IMR-90 (cell line): Measurements from ENCODE around the gene FBLN1. TPM values are rescaled to one million over a fixed set of nuclear protein-coding genes. Genes with fewer than 3 reads are reported as not detected.

Experiments used
- ATAC-seq: fragments of 200-7000 bp; cut with Tn5 transposase; 2 replicates; pipeline ENCODE4 v1.9.1; 2020; ENCODE audit warnings: low read depth, mild to moderate bottlenecking, moderate library complexity
- BruUV-seq: library from RNA; stranded (reverse); fragments of 400-500 nt; replicated peaks from 2 replicates; lab custom pipeline; 2021; lab: Mats Ljungman, UMichigan
- CTCF ChIA-PET: fragments of 300-600 bp; formaldehyde crosslinking; extraction: SDS; loops from one replicate; lab custom pipeline; 2021; ENCODE audit warnings: antibody characterized with exemption; lab: Yijun Ruan, JAX
- POLR2A ChIA-PET: fragments of 300-600 bp; sonication (Branson Sonifier 250); formaldehyde crosslinking; loops from one replicate; lab custom pipeline; 2022; ENCODE audit warnings: antibody characterized with exemption; ENCODE audit not compliant: unreplicated experiment; lab: Charles Lee
- DNase-seq: peaks from one replicate; pipeline ENCODE4 v3.0.0; 2013
- H2AFZ ChIP-seq: replicated peaks from 2 replicates; pipeline ENCODE3; 2013; ENCODE audit warnings: low read length, mild to moderate bottlenecking; ENCODE audit not compliant: poor library complexity
- H2AK5ac ChIP-seq: 2 replicates; pipeline ENCODE4 v1.6.1; 2013; ENCODE audit warnings: low read depth, low read length, inconsistent platforms
- H2AK9ac ChIP-seq: replicated peaks from 2 replicates; pipeline ENCODE3; 2013; ENCODE audit warnings: mild to moderate bottlenecking, low read depth, low read length, moderate library complexity; ENCODE audit not compliant: poor library complexity
- H2BK120ac ChIP-seq: 2 replicates; pipeline ENCODE4 v1.6.1; 2013; ENCODE audit warnings: low read depth, low read length, inconsistent platforms
- H2BK15ac ChIP-seq: 3 replicates; pipeline ENCODE4 v1.6.1; 2013; ENCODE audit warnings: low read depth, low read length, inconsistent platforms
- H2BK20ac ChIP-seq: 2 replicates; pipeline ENCODE4 v1.6.1; 2013; ENCODE audit warnings: low read depth, mild to moderate bottlenecking, inconsistent platforms, low read length, moderate library complexity
- H2BK5ac ChIP-seq: 2 replicates; pipeline ENCODE4 v1.6.1; 2013; ENCODE audit warnings: mild to moderate bottlenecking, low read depth, low read length, inconsistent platforms; ENCODE audit not compliant: poor library complexity, severe bottlenecking
- H3K14ac ChIP-seq: replicated peaks from 2 replicates; pipeline ENCODE4 v1.6.1; 2013; ENCODE audit warnings: low read depth, low read length, inconsistent platforms
- H3K18ac ChIP-seq: 2 replicates; pipeline ENCODE4 v1.6.1; 2013; ENCODE audit warnings: low read depth, low read length, control low read depth
- H3K23ac ChIP-seq: 2 replicates; pipeline ENCODE4 v1.6.1; 2013; ENCODE audit warnings: low read depth, low read length, inconsistent platforms
- H3K27ac ChIP-seq: 2 replicates; pipeline ENCODE4 v1.5.1; 2013; ENCODE audit warnings: mild to moderate bottlenecking, control low read depth, low read length; ENCODE audit not compliant: insufficient read depth
- H3K27me3 ChIP-seq: 2 replicates; pipeline ENCODE4 v1.6.1; 2013; ENCODE audit warnings: low read length; ENCODE audit not compliant: control insufficient read depth, insufficient read depth
- H3K36me3 ChIP-seq: 2 replicates; pipeline ENCODE4 v1.6.1; 2013; ENCODE audit warnings: low read length, mixed read lengths; ENCODE audit not compliant: control insufficient read depth, insufficient read depth
- H3K4ac ChIP-seq: 2 replicates; pipeline ENCODE4 v1.6.1; 2013; ENCODE audit warnings: low read depth, low read length, inconsistent platforms
- H3K4me1 ChIP-seq: 2 replicates; pipeline ENCODE4 v1.6.1; 2013; ENCODE audit warnings: low read length, mixed read lengths; ENCODE audit not compliant: control insufficient read depth, insufficient read depth
- H3K4me2 ChIP-seq: 2 replicates; pipeline ENCODE4 v1.6.1; 2013; ENCODE audit warnings: low read depth, mild to moderate bottlenecking, control low read depth, low read length, moderate library complexity
- H3K4me3 ChIP-seq: 2 replicates; pipeline ENCODE4 v1.5.1; 2013; ENCODE audit warnings: low read depth, mild to moderate bottlenecking, control low read depth, low read length, moderate library complexity; ENCODE audit not compliant: insufficient read depth
- H3K56ac ChIP-seq: 2 replicates; pipeline ENCODE4 v1.6.1; 2013; ENCODE audit warnings: low read length, inconsistent platforms; ENCODE audit not compliant: insufficient read depth; ENCODE audit errors: extremely low read depth
- H3K79me1 ChIP-seq, 2 experiments: 2 replicates each; pipeline ENCODE4 v1.6.1; 2013; ENCODE audit warnings: low read length in 2 of 2, inconsistent platforms in 1 of 2, low read depth in 1 of 2
- H3K9ac ChIP-seq: 2 replicates; pipeline ENCODE4 v1.6.1; 2013; ENCODE audit warnings: low read depth, low read length, control low read depth
- H3K9me1 ChIP-seq: 2 replicates; pipeline ENCODE4 v1.6.1; 2013; ENCODE audit warnings: low read length, inconsistent platforms; ENCODE audit not compliant: insufficient read depth
- H3K9me3 ChIP-seq: 2 replicates; pipeline ENCODE4 v1.6.1; 2013; ENCODE audit warnings: low read length; ENCODE audit not compliant: control insufficient read depth, insufficient read depth
- H4K20me1 ChIP-seq: 2 replicates; pipeline ENCODE4 v1.6.1; 2013; ENCODE audit warnings: low read length, inconsistent platforms; ENCODE audit not compliant: insufficient read depth
- H4K5ac ChIP-seq: 2 replicates; pipeline ENCODE4 v1.6.1; 2013; ENCODE audit warnings: mild to moderate bottlenecking, low read depth, low read length, control low read depth
- H4K8ac ChIP-seq, 2 experiments: 2 replicates each; pipeline ENCODE4 v1.6.1; 2013; ENCODE audit warnings: low read depth in 2 of 2, low read length in 2 of 2, control low read depth in 1 of 2, inconsistent platforms in 1 of 2
- H4K91ac ChIP-seq: 2 replicates; pipeline ENCODE4 v1.6.1; 2013; ENCODE audit warnings: low read depth, low read length, inconsistent platforms; ENCODE audit not compliant: insufficient read depth
- FOS ChIP-seq: fragments of 150-350 bp; IDR thresholded peaks from 2 replicates; pipeline ENCODE4 v1.6.1; 2016; ENCODE audit warnings: low read depth, low read length
- MAFK ChIP-seq: IDR thresholded peaks from 2 replicates; pipeline ENCODE4 v1.6.1; 2012; ENCODE audit warnings: low read depth, low read length, improper control_type of control experiment
- MXI1 ChIP-seq: IDR thresholded peaks from 2 replicates; pipeline ENCODE4 v1.6.1; 2012; ENCODE audit warnings: low read depth, mild to moderate bottlenecking, low read length, moderate library complexity, borderline replicate concordance
- NFE2L2 ChIP-seq: fragments of 150-350 bp; IDR thresholded peaks from 2 replicates; pipeline ENCODE4 v1.6.1; 2016; ENCODE audit warnings: low read depth, mild to moderate bottlenecking, low read length
- RAD21 ChIP-seq: IDR thresholded peaks from 2 replicates; pipeline ENCODE4 v1.6.1; 2012; ENCODE audit warnings: low read length, improper control_type of control experiment
- RCOR1 ChIP-seq: IDR thresholded peaks from 2 replicates; pipeline ENCODE4 v1.6.1; 2012; ENCODE audit warnings: mild to moderate bottlenecking, low read length, improper control_type of control experiment; ENCODE audit not compliant: insufficient replicate concordance
- SMC3 ChIP-seq: fragments of 150-350 bp; IDR thresholded peaks from 2 replicates; pipeline ENCODE4 v1.6.1; 2016; ENCODE audit warnings: low read depth, mild to moderate bottlenecking, antibody characterized with exemption, low read length, moderate library complexity
- WGBS, 2 experiments: methylation state at CpG; one replicate each; pipeline versions ENCODE4 v1.1.5 to v1.1.7; 2013; ENCODE audit warnings: missing lambda C conversion rate in 2 of 2; ENCODE audit not compliant: insufficient read length in 1 of 2; ENCODE audit errors: extremely low coverage in 2 of 2; 5-methylcytosine and 5-hydroxymethylcytosine counted together
- dilution Hi-C: fragments of 300-500 bp; cut with HindIII; formaldehyde crosslinking; loops from one replicate; pipeline ENCODE4 v1.14.3; 2018; ENCODE audit warnings: low sequenced_read_pairs; ENCODE audit not compliant: unreplicated experiment
- in situ Hi-C: fragments of 300-500 bp; cut with MboI; formaldehyde crosslinking; loops from 3 replicates; pipeline ENCODE4 v1.14.3; 2019; ENCODE audit warnings: low sequenced_read_pairs, inconsistent platforms, mixed read lengths
- intact Hi-C: fragments of 100-400 bp; cut with micrococcal nuclease; formaldehyde crosslinking; loops from 2 replicates; pipeline ENCODE4 v1.10.0; 2022
- polyA plus RNA-seq, 3 experiments: library from polyadenylated mRNA; depleted of rRNA; stranded (reverse); fragments of >200 nt; gene quantifications; 2 replicates each; pipeline ENCODE4 v1.2.3, GENCODE V29; 2012; ENCODE audit warnings: low replicate concordance in 1 of 3
- total RNA-seq: library from RNA; depleted of rRNA; stranded (reverse); fragments of >200 nt; gene quantifications from 2 replicates; pipeline ENCODE4 v1.2.3, GENCODE V29; 2012
- TF ChIP-seq, protein P1 (sequence below): conservative IDR thresholded peaks from 2 replicates; pipeline ENCODE4 v1.5.1; 2012; ENCODE audit warnings: mild to moderate bottlenecking, low read depth, low read length, improper control_type of control experiment

The FBLN1 gene
- total and polyA plus RNA-seq, 2 of the 4 experiments (the other 2 are of a cell fraction), result 11.3 to 87.9 TPM

DNA sequence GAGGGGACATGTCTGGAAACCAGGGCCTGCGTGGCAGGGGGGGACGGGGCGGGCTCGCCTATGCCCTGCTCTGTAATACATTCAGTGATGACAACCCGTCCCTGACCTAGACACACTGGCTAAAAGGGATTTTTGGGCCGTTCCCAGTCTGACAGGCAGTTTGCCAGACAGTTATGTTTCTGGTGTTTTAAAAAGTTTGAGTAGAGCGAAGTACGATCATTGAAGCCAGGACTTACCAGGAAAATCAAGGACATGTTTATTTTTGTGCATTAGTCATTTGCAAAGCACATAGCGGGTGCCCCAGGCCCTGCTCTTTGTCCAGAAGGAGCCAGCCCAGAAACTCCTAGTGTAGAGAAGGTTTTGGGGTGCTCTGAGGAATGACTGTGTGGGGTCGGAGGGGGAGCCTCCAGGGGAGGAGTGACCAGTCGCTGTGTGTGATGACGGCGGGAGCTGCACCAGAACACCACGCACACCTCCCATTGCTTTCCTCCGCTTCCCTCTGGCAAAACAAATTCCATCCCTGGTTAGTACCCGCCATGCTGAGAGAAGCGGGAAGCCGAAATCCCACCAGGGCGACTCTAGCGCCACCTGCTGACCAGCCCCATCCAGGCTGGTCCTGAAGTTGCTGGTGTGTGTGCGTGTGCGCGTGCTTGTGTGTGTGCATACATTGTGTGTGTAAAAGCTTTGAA lies 50.8 kb downstream of the FBLN1 start:
- in situ Hi-C loops, result loop anchor here (5.0 to 25.0 kb wide), 3 partner anchors 101 to 566 kb away; no protein-coding TSS in a partner anchor
- Histone ChIP-seq H2BK120ac (peak overlapping the region; percentile 80), H3K36me3 (peaks cover 49% of the 10 kb centered on the region; the same call in 1 of the 2 replicates), H3K14ac (peak overlapping the region; percentile 92), H3K4me3 (no peak overlapping the region), H3K27ac (peak overlapping the region; percentile 89), H4K5ac (peak overlapping the region; percentile 32), H2BK5ac (peak overlapping the region; percentile 86), H3K4me2 (peak overlapping the region; percentile 55), H3K79me1 (peaks cover 0 to 26% of the 10 kb centered on the region in 2 experiments; a peak in 2 of 4 replicates), H3K27me3 (no peaks in the 10 kb centered on the region), H2AFZ (peak overlapping the region; percentile 87), H3K9me1 (peaks cover 16% of the 10 kb centered on the region), H3K18ac (peak overlapping the region; percentile 63), H3K9ac (peak overlapping the region; percentile 35), H3K9me3 (no peaks in the 10 kb centered on the region; the same call in 1 of the 2 replicates), H2BK15ac (peak overlapping the region; percentile 58; the same call in 1 of the 3 replicates), H2AK5ac (peak overlapping the region; percentile 92), H3K4ac (peak overlapping the region; percentile 97), H3K56ac (peak overlapping the region; percentile 52; the same call in 1 of the 2 replicates), H4K8ac (peak overlapping the region; percentile 20 to 87; a peak in 2 of 4 replicates), H2BK20ac (peak overlapping the region; percentile 95), H3K23ac (peak overlapping the region; percentile 86), H2AK9ac (peak overlapping the region; percentile 90), H4K91ac (peak overlapping the region; percentile 94), H3K4me1 (peaks cover 41% of the 10 kb centered on the region), H4K20me1 (peaks cover 7% of the 10 kb centered on the region)
- dilution Hi-C loops, result no loop called here
- BruUV-seq, result no TSS peak
- intact Hi-C loops, result loop anchor here (1.0 to 10.0 kb wide), 5 partner anchors 49 to 449 kb away; no protein-coding TSS in a partner anchor
- ATAC-seq (peak; percentile 46), DNase-seq (peak; percentile 93)
- POLR2A ChIA-PET, result no interaction called here
- WGBS, 2 experiments, result 0% methylated on average over 5 of the region's 23 CpGs; no CpG with 5 or more reads in 1 of the 2 experiments
- CTCF ChIA-PET, result interaction anchor here (0.6 to 2.3 kb wide), 10 partner anchors 15 to 389 kb away, joined by 3 to 10 read pairs (median 4); no protein-coding TSS in a partner anchor
- TF ChIP-seq RAD21 (peak; percentile 97), SMC3 (peak; percentile 92), MXI1 (peak; percentile 11; the same call in 1 of the 2 replicates), NFE2L2 (no peak), RCOR1 (no peak), FOS (peak; percentile 53), MAFK (0 out of 2 replicates have a peak, but pooled peaks have one; percentile 2)
- TF ChIP-seq, protein P1, sequence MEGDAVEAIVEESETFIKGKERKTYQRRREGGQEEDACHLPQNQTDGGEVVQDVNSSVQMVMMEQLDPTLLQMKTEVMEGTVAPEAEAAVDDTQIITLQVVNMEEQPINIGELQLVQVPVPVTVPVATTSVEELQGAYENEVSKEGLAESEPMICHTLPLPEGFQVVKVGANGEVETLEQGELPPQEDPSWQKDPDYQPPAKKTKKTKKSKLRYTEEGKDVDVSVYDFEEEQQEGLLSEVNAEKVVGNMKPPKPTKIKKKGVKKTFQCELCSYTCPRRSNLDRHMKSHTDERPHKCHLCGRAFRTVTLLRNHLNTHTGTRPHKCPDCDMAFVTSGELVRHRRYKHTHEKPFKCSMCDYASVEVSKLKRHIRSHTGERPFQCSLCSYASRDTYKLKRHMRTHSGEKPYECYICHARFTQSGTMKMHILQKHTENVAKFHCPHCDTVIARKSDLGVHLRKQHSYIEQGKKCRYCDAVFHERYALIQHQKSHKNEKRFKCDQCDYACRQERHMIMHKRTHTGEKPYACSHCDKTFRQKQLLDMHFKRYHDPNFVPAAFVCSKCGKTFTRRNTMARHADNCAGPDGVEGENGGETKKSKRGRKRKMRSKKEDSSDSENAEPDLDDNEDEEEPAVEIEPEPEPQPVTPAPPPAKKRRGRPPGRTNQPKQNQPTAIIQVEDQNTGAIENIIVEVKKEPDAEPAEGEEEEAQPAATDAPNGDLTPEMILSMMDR, result peak; percentile 98
